ENCODE results near the gene CWC27. TPM values are rescaled to one million over a fixed set of nuclear protein-coding genes. Genes with fewer than 3 reads are reported as not detected.

CWC27 gene
- total RNA-seq, 1 donor from 2014 or later: 23.3 TPM

- DNase-seq: no peak
- H3K4me3 Mint-ChIP-seq (ENCODE audit: unreplicated experiment): no peak overlapping the region
- TF ChIP-seq, protein P1, sequence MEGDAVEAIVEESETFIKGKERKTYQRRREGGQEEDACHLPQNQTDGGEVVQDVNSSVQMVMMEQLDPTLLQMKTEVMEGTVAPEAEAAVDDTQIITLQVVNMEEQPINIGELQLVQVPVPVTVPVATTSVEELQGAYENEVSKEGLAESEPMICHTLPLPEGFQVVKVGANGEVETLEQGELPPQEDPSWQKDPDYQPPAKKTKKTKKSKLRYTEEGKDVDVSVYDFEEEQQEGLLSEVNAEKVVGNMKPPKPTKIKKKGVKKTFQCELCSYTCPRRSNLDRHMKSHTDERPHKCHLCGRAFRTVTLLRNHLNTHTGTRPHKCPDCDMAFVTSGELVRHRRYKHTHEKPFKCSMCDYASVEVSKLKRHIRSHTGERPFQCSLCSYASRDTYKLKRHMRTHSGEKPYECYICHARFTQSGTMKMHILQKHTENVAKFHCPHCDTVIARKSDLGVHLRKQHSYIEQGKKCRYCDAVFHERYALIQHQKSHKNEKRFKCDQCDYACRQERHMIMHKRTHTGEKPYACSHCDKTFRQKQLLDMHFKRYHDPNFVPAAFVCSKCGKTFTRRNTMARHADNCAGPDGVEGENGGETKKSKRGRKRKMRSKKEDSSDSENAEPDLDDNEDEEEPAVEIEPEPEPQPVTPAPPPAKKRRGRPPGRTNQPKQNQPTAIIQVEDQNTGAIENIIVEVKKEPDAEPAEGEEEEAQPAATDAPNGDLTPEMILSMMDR (IDR thresholded peaks at IDR 0.05; ENCODE audit: partially characterized antibody, unreplicated experiment): no peak
- peaks cover 5% of the 10 kb centered on the region for H3K4me1 Mint-ChIP-seq (ENCODE audit: low read depth, unreplicated experiment)
- H3K27me3 Mint-ChIP-seq (ENCODE audit: unreplicated experiment): no peaks in the 10 kb centered on the region
- no peaks in the 10 kb centered on the region for H3K9me3 Mint-ChIP-seq (ENCODE audit: unreplicated experiment)
- H3K36me3 Mint-ChIP-seq (ENCODE audit: unreplicated experiment): no peaks in the 10 kb centered on the region
- no peak overlapping the region for H3K27ac Mint-ChIP-seq (ENCODE audit: unreplicated experiment)
These were observed 23.8 kb upstream of the CWC27 start for GRCh38 chr5:64744914-64745313.

DNA sequence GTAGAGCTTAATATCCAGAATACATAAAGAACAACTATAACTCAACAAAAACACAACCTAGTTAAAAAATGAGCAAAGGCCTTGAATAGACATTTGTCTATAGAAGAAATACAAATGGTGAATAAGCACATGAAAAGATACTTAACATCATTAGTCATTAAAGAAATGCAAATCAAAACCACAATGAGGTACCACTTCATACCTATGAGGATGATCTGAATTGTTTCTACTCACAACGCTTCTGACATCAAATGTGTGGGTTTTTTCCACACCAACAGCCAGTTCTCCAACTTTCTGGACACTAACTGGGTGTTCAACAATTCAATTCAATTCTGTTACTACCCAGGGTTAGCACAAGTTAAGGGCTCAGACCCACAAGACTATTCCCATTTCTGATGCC lies 22.3 kb upstream of the CWC27 start:
- Mint-ChIP-seq H3K27me3 (ENCODE audit: unreplicated experiment) (no peaks in the 10 kb centered on the region), H3K36me3 (ENCODE audit: unreplicated experiment) (no peaks in the 10 kb centered on the region), H3K9me3 (ENCODE audit: unreplicated experiment) (no peaks in the 10 kb centered on the region), H3K4me3 (ENCODE audit: unreplicated experiment) (no peak overlapping the region), H3K27ac (ENCODE audit: unreplicated experiment) (no peak overlapping the region), H3K4me1 (ENCODE audit: low read depth, unreplicated experiment) (peaks cover 5% of the 10 kb centered on the region)
- TF ChIP-seq, protein P1 (IDR thresholded peaks at IDR 0.05; ENCODE audit: partially characterized antibody, unreplicated experiment): no peak
- no peak for DNase-seq

GRCh38 chr5:64749385-64749784 lies 19.3 kb upstream of the CWC27 start:
- Mint-ChIP-seq H3K27ac (ENCODE audit: unreplicated experiment) (no peak overlapping the region), H3K4me1 (ENCODE audit: low read depth, unreplicated experiment) (no peaks in the 10 kb centered on the region), H3K4me3 (ENCODE audit: unreplicated experiment) (no peak overlapping the region), H3K27me3 (ENCODE audit: unreplicated experiment) (no peaks in the 10 kb centered on the region), H3K9me3 (ENCODE audit: unreplicated experiment) (no peaks in the 10 kb centered on the region), H3K36me3 (ENCODE audit: unreplicated experiment) (no peaks in the 10 kb centered on the region)
- DNase-seq: no peak
- TF ChIP-seq, protein P1 (IDR thresholded peaks at IDR 0.05; ENCODE audit: partially characterized antibody, unreplicated experiment): no peak

- Mint-ChIP-seq H3K9me3 (ENCODE audit: unreplicated experiment) (no peaks in the 10 kb centered on the region), H3K36me3 (ENCODE audit: unreplicated experiment) (no peaks in the 10 kb centered on the region), H3K27ac (ENCODE audit: unreplicated experiment) (no peak overlapping the region), H3K4me1 (ENCODE audit: low read depth, unreplicated experiment) (no peaks in the 10 kb centered on the region), H3K4me3 (ENCODE audit: unreplicated experiment) (no peak overlapping the region), H3K27me3 (ENCODE audit: unreplicated experiment) (no peaks in the 10 kb centered on the region)
- TF ChIP-seq, protein P1 (IDR thresholded peaks at IDR 0.05; ENCODE audit: partially characterized antibody, unreplicated experiment): no peak
- DNase-seq: no peak
These were observed 14.7 kb upstream of the CWC27 start for GRCh38 chr5:64754066-64754465.

- Mint-ChIP-seq H3K36me3 (ENCODE audit: unreplicated experiment) (no peaks in the 10 kb centered on the region), H3K9me3 (ENCODE audit: unreplicated experiment) (no peaks in the 10 kb centered on the region), H3K27me3 (ENCODE audit: unreplicated experiment) (no peaks in the 10 kb centered on the region), H3K27ac (ENCODE audit: unreplicated experiment) (no peak overlapping the region), H3K4me3 (ENCODE audit: unreplicated experiment) (no peak overlapping the region), H3K4me1 (ENCODE audit: low read depth, unreplicated experiment) (peaks cover 9% of the 10 kb centered on the region)
- no peak for DNase-seq
- TF ChIP-seq, protein P1 (IDR thresholded peaks at IDR 0.05; ENCODE audit: partially characterized antibody, unreplicated experiment): no peak
These were observed 9.8 kb upstream of the CWC27 start for GRCh38 chr5:64758901-64759300.
